Transverse colon (tissue), 4 donors: ENCODE measurements around the gene FOXO1. TPM values are rescaled to one million over a fixed set of nuclear protein-coding genes. Genes with fewer than 3 reads are reported as not detected.
A peak's percentile ranks its signal among the peaks of the same experiment; 100 is the strongest.

Experiments
- DNase-seq: peaks from one replicate; pipeline ENCODE4 v3.0.0-alpha.2; 2019
- H3K27ac ChIP-seq, 4 donors: fragments of 200-600 bp; sonication (generic); 2 replicates each; pipeline ENCODE4 v1.5.1; 2016 to 2018; ENCODE audit warnings: inconsistent platforms in 4 of 4
- H3K27me3 ChIP-seq: fragments of 200-600 bp; sonication (generic); 2 replicates; pipeline ENCODE4 v1.5.1; 2017; ENCODE audit warnings: inconsistent platforms
- H3K36me3 ChIP-seq, 4 donors: fragments of 200-600 bp; sonication (generic); 2 replicates each; pipeline ENCODE4 v1.5.1; 2017 to 2019; ENCODE audit warnings: inconsistent platforms in 4 of 4
- H3K4me1 ChIP-seq, 4 donors: fragments of 200-600 bp; sonication (generic); 2 replicates each; pipeline ENCODE4 v1.5.1; 2017 to 2020; ENCODE audit warnings: inconsistent platforms in 4 of 4
- H3K4me3 ChIP-seq, 4 donors: fragments of 200-600 bp; sonication (generic); 1 replicate in 1 of 4; 2 replicates in 3 of 4; pipeline versions ENCODE4 v1.5.1 to v1.6.1; 2017 to 2019; ENCODE audit warnings: inconsistent platforms in 4 of 4
- H3K9me3 ChIP-seq, 2 donors: fragments of 200-600 bp; sonication (generic); 2 replicates each; pipeline ENCODE4 v1.5.1; 2017 to 2019; ENCODE audit warnings: inconsistent platforms in 2 of 2
- CTCF ChIP-seq, 5 experiments: fragments of 200-600 bp in 3 of 5; fragments of 450-650 bp in 2 of 5; sonication (generic) in 3 of 5; IDR thresholded peaks; 1 replicate in 2 of 5; 2 replicates in 3 of 5; pipeline ENCODE4 v1.5.1; 2016 to 2017; ENCODE audit warnings: antibody characterized with exemption in 5 of 5, inconsistent platforms in 3 of 5, mild to moderate bottlenecking in 2 of 5, moderate library complexity in 1 of 5
- EP300 ChIP-seq: sonication (generic); formaldehyde crosslinking; IDR thresholded peaks from one replicate; pipeline ENCODE4 v1.6.1; 2017; ENCODE audit warnings: antibody characterized with exemption, low read depth
- POLR2A ChIP-seq: fragments of 450-650 bp; IDR thresholded peaks from one replicate; pipeline ENCODE4 v1.6.1; 2016; ENCODE audit warnings: antibody characterized with exemption, mild to moderate bottlenecking, moderate library complexity
- POLR2AphosphoS5 ChIP-seq, 3 donors: sonication (generic); formaldehyde crosslinking; IDR thresholded peaks; one replicate each; pipeline ENCODE4 v1.6.1; 2016; ENCODE audit warnings: antibody characterized with exemption in 3 of 3
- WGBS, 2 donors: methylation state at CpG; one replicate each; pipeline ENCODE4 v1.1.5; 2018; ENCODE audit warnings: low coverage in 1 of 2; 5-methylcytosine and 5-hydroxymethylcytosine counted together
- in situ Hi-C, 4 donors: fragments of 200-750 bp; cut with MboI; loops; one replicate each; pipeline versions ENCODE4 v1.15.0 to v1.15.1; 2017; ENCODE audit warnings: low sequenced_read_pairs in 3 of 4, low pct_ligation_motif_present in 1 of 4, low pct_unique_long_range_greater_than_20kb in 1 of 4
- intact Hi-C: fragments of 100-400 bp; cut with DNase I; formaldehyde crosslinking; loops from one replicate; pipeline ENCODE4 v1.15.1; 2023; ENCODE audit warnings: low total_unique reads
- total RNA-seq, 4 donors: library from RNA; depleted of rRNA; stranded (reverse); fragments of >200 nt; gene quantifications; one replicate each; pipeline ENCODE4 v1.1.0, GENCODE V29; 2016

FOXO1 gene
- total RNA-seq, 4 donors from 2014 or later = 19.1 to 48.9 (median 38.3) TPM

DNA sequence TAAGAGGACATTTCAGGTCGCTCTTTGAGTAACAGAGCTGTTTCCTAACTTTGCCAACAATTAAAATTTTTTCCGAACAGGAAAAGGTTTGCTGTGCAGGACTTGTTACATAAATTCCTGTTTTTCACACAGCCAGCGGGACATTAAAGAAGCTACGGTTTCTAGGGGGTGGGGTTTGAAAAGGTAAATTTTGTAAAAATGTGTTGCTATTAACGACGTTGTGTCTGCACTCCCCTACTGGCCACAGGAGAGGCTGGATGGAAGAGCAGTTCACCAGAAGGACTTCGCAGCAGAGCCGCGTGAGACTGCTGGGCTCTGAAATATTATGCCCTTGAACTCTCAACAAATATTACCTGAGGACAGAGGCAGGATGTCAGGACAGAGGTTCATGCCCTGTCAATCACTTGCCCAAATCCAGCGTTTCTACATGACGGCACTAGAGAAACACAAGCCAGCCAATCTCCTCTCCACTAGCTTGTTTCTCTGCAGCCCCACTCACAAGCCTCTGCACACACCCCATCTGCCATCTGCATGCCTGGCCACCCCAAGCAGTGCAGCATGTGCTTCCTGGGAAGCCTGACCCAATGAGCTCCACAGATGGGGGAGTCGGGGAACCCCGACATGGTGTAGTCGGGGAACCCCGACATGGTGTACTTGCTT, 102.0 kb downstream of the FOXO1 start:
- intact Hi-C loops (no loop called here), in situ Hi-C loops (no loop called here)
- no peak for DNase-seq
- peak overlapping the region in 1 of 4 donors; percentile 2 for H3K27ac ChIP-seq
- H3K27me3 ChIP-seq = no peaks in the 10 kb centered on the region
- no peak for TF ChIP-seq CTCF (IDR thresholded peaks at IDR 0.05)
- TF ChIP-seq POLR2AphosphoS5 (IDR thresholded peaks at IDR 0.05) = no peak
- TF ChIP-seq POLR2A = no peak
- no peak for TF ChIP-seq EP300
- H3K4me1 ChIP-seq = peaks cover 21 to 72% (median 23%) of the 10 kb centered on the region in 4 donors
- WGBS, 2 donors = 70 to 81% methylated on average over 13 to 15 of the region's 15 CpGs
- no peak overlapping the region for H3K4me3 ChIP-seq
- no peaks in the 10 kb centered on the region for H3K9me3 ChIP-seq
- no peaks in the 10 kb centered on the region for H3K36me3 ChIP-seq

GRCh38 chr13:40563350-40564125, 102.9 kb downstream of the FOXO1 start:
- Histone ChIP-seq H3K36me3 (no peaks in the 10 kb centered on the region), H3K9me3 (no peaks in the 10 kb centered on the region), H3K4me3 (no peak overlapping the region), H3K27me3 (no peaks in the 10 kb centered on the region), H3K4me1 (peaks cover 13 to 69% (median 15%) of the 10 kb centered on the region in 4 donors), H3K27ac (peak overlapping the region in 1 of 4 donors; percentile 3)
- TF ChIP-seq CTCF (IDR thresholded peaks at IDR 0.05) = no peak
- no peak for TF ChIP-seq POLR2AphosphoS5 (IDR thresholded peaks at IDR 0.05)
- in situ Hi-C loops (no loop called here), intact Hi-C loops (no loop called here)
- no peak for DNase-seq
- 33 to 89% methylated on average over 1 to 14 of the region's 14 CpGs for WGBS, 2 donors

- Histone ChIP-seq H3K9me3 (no peaks in the 10 kb centered on the region), H3K36me3 (no peaks in the 10 kb centered on the region), H3K27ac (no peak overlapping the region), H3K4me1 (peaks cover 9 to 69% (median 12%) of the 10 kb centered on the region in 4 donors), H3K4me3 (no peak overlapping the region), H3K27me3 (no peaks in the 10 kb centered on the region)
- intact Hi-C loops = no loop called here
- WGBS, 2 donors = 58 to 66% methylated on average over 4 to 6 of the region's 6 CpGs
- no peak for DNase-seq
- TF ChIP-seq POLR2AphosphoS5 (IDR thresholded peaks at IDR 0.05) (no peak), EP300 (no peak), CTCF (IDR thresholded peaks at IDR 0.05) (no peak), POLR2A (no peak)
- in situ Hi-C loops = no loop called here
These were observed 103.5 kb downstream of the FOXO1 start for GRCh38 chr13:40562975-40563349.

GRCh38 chr13:40559915-40560314, 106.5 kb downstream of the FOXO1 start:
- no peaks in the 10 kb centered on the region for H3K27me3 ChIP-seq
- 97% methylated on average over 9 of the region's 9 CpGs; no CpG with 5 or more reads in 1 of the 2 donors for WGBS, 2 donors
- H3K36me3 ChIP-seq = no peaks in the 10 kb centered on the region
- no peak overlapping the region for H3K27ac ChIP-seq
- H3K4me1 ChIP-seq = peaks cover 0 to 42% (median 7%) of the 10 kb centered on the region in 4 donors
- DNase-seq = no peak
- in situ Hi-C loops = no loop called here
- TF ChIP-seq POLR2A = no peak
- TF ChIP-seq EP300 = no peak
- no peak for TF ChIP-seq CTCF (IDR thresholded peaks at IDR 0.05)
- no peak for TF ChIP-seq POLR2AphosphoS5 (IDR thresholded peaks at IDR 0.05)
- intact Hi-C loops = no loop called here
- H3K9me3 ChIP-seq = no peaks in the 10 kb centered on the region
- no peak overlapping the region for H3K4me3 ChIP-seq
